Measurements from ENCODE around the gene TRAPPC2L. TPM values are rescaled to one million over a fixed set of nuclear protein-coding genes. Genes with fewer than 3 reads are reported as not detected.

The TRAPPC2L gene
- total and polyA plus RNA-seq, 2 of the 13 experiments (the other 11 are each of a cell fraction or from before 2014, with no cell fraction given): 96.3 to 107 TPM

GRCh38 chr16:88813269-88814143 lies 43.4 kb upstream of the TRAPPC2L start:
- peaks cover 14% of the 10 kb centered on the region; the same call in 1 of the 2 replicates for H4K20me1 ChIP-seq (ENCODE audit: insufficient read depth, low read length)
- CTCF ChIA-PET (ENCODE audit: low intra/inter-chr PET ratio, low total read pairs): no interaction called here
- H3K9me3 ChIP-seq (ENCODE audit: low read length): no peaks in the 10 kb centered on the region
- H3K4me3 ChIP-seq (replicated peaks in 1 of 3; ENCODE audit: insufficient read depth in 1 of 3, low read depth in 2 of 3, low read length in 3 of 3): peak overlapping the region in 1 of 3 experiments; percentile 90; a peak in 1 of 6 replicates
- no peak for DNase-seq (ENCODE audit: low spot score)
- peaks cover 0 to 5% of the 10 kb centered on the region in 2 experiments; a peak in 1 of 5 replicates for H3K27me3 ChIP-seq (ENCODE audit: control insufficient read depth in 1 of 2, insufficient read depth in 2 of 2, low read length in 2 of 2)
- H3K27ac ChIP-seq (ENCODE audit: extremely low read length, insufficient read depth, low read length): no peak overlapping the region
- POLR2A ChIA-PET: interaction anchor here (1.6 to 4.9 kb wide), 5 partner anchors 30 to 404 kb away, joined by 4 to 36 read pairs (median 12); partner anchors contain the start of genes GALNS, TRAPPC2L and ZNF778
- peaks cover 44% of the 10 kb centered on the region for H3K4me1 ChIP-seq (ENCODE audit: insufficient read depth, low read length)
- intact Hi-C loops (cut with micrococcal nuclease; ENCODE audit: unreplicated experiment): loop anchor here (5.0 kb wide), 1 partner anchor 56 kb away; no protein-coding TSS in a partner anchor
- WGBS (ENCODE audit: low lambda C conversion rate): 56% methylated on average over 18 of the region's 26 CpGs
- no peak overlapping the region for H2AFZ ChIP-seq (ENCODE audit: low read length)
- ATAC-seq: no peak
- no peak for FAIRE-seq
- BruUV-seq (replicated peaks): no TSS peak
- H3K79me2 ChIP-seq (ENCODE audit: insufficient read depth, low read length): peaks cover 21% of the 10 kb centered on the region
- H3K36me3 ChIP-seq (replicated peaks in 1 of 2; ENCODE audit: control insufficient read depth in 1 of 2, insufficient read depth in 2 of 2, low read length in 2 of 2): peaks cover 4 to 14% of the 10 kb centered on the region in 2 experiments; a peak in 3 of 5 replicates
- in situ Hi-C loops (cut with HindIII; ENCODE audit: extremely low pct_ligation_motif_present, low pct_unique_long_range_greater_than_20kb): loop anchor here (5.0 kb wide), 1 partner anchor 44 kb away; the partner anchor contains the start of genes GALNS and TRAPPC2L
- TF ChIP-seq SOX5 (CRISPR knock-in tag; IDR thresholded peaks at IDR 0.05; ENCODE audit: borderline replicate concordance): no peak
- peak; percentile 34; the same call in 1 of the 2 replicates for TF ChIP-seq POLR2G (IDR thresholded peaks at IDR 0.05; ENCODE audit: low read depth, low read length)
- TF ChIP-seq E2F5 (CRISPR knock-in tag; conservative IDR thresholded peaks at IDR 0.05): no peak
- TF ChIP-seq TBX2 (CRISPR knock-in tag; IDR thresholded peaks at IDR 0.05; ENCODE audit: borderline replicate concordance): 0 out of 2 replicates have a peak, but pooled peaks have one; percentile 16
- no peak for TF ChIP-seq SIX4 (CRISPR knock-in tag; IDR thresholded peaks at IDR 0.05)
- 0 out of 2 replicates have a peak, but pooled peaks have one; percentile 33 for TF ChIP-seq ZC3H13 (CRISPR knock-in tag; IDR thresholded peaks at IDR 0.05)
- H3K4me2 ChIP-seq (ENCODE audit: low read depth, low read length): no peak overlapping the region
- H3K9ac ChIP-seq (ENCODE audit: insufficient read depth, low read depth, low read length): no peak overlapping the region

Measured in HepG2 (cell line).